PC-9 (cell line): ENCODE data around the gene C1QBP.

ENCODE experiments used
- CTCF ChIP-seq: fragments of 200-600 bp; sonication (generic); conservative IDR thresholded peaks from 2 replicates; pipeline ENCODE4 v1.6.1; 2017; ENCODE audit warnings: mixed run types, antibody characterized with exemption, mild to moderate bottlenecking, moderate library complexity
- EZH2 ChIP-seq: fragments of 200-600 bp; sonication (generic); IDR thresholded peaks from 2 replicates; pipeline ENCODE4 v1.8.0; 2017; ENCODE audit warnings: antibody characterized with exemption, low read depth

DNA sequence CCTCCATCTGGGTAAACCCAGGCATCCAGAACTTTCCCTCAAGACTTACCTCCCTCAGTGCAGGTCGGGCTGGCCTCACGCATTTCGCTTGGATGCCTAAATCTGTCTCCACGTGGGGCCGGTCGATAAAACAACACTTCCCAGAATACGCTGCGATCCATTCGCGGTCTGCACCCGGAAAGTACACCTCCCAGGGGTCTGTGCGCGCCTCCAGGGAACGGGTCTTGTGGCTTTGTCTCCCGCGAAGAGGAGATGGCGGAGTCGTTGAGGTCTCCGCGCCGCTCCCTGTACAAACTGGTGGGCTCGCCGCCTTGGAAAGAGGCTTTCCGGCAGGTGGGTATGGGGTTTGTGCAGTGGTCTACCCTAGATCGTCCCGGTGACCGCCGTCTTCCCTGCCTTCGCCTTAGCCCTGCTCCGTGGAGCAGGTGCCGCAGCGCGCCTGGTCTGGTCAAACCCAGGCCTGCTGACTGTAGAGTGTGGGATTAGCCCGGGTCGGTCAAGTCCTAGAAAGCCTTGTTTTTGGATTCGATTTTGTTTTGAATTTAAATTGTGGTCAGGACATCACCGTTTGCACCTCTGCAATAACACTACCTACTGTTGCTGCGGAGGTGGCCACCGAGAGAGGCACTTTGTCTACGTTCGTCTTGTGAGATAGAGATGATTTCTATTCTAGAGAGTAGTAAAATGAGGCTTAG lies 18.8 kb downstream of the C1QBP start, which contains the start of gene RPAIN:
- TF ChIP-seq CTCF (no peak), EZH2 (no peak)
